Neural progenitor cell (in vitro differentiated cells): Measurements from ENCODE around the gene ATP5F1E. TPM values are rescaled to one million over a fixed set of nuclear protein-coding genes. Genes with fewer than 3 reads are reported as not detected.

Source experiments
- DNase-seq: peaks from one replicate; pipeline ENCODE4 v3.0.0-alpha.2; 2016; ENCODE audit warnings: low spot score
- H2AFZ ChIP-seq: fragments of 200-600 bp; sonication (generic); replicated peaks from 2 replicates; pipeline ENCODE4 v1.6.1; 2016; ENCODE audit warnings: antibody characterized with exemption
- H3F3A ChIP-seq: fragments of 200-600 bp; sonication (generic); 2 replicates; pipeline ENCODE4 v1.6.1; 2016; ENCODE audit warnings: antibody characterized with exemption, low read depth
- H3K27ac ChIP-seq: fragments of 200-600 bp; sonication (generic); 2 replicates; pipeline ENCODE4 v1.5.1; 2016; ENCODE audit warnings: mild to moderate bottlenecking
- H3K27me3 ChIP-seq: fragments of 200-600 bp; sonication (generic); 2 replicates; pipeline ENCODE4 v1.6.1; 2016; ENCODE audit warnings: mild to moderate bottlenecking, moderate library complexity
- H3K36me3 ChIP-seq: fragments of 200-600 bp; sonication (generic); 2 replicates; pipeline ENCODE4 v1.5.1; 2016
- H3K4me1 ChIP-seq: fragments of 200-600 bp; sonication (generic); 2 replicates; pipeline ENCODE4 v1.6.1; 2016; ENCODE audit warnings: mixed run types
- H3K4me2 ChIP-seq: fragments of 200-600 bp; sonication (generic); 2 replicates; pipeline ENCODE4 v1.6.1; 2016
- H3K4me3 ChIP-seq: fragments of 200-600 bp; sonication (generic); 2 replicates; pipeline ENCODE4 v1.5.1; 2016
- H3K79me2 ChIP-seq: fragments of 200-600 bp; sonication (generic); 2 replicates; pipeline ENCODE4 v1.6.1; 2016; ENCODE audit warnings: low read depth
- H3K9ac ChIP-seq: fragments of 200-600 bp; sonication (generic); 2 replicates; pipeline ENCODE4 v1.6.1; 2016
- H3K9me3 ChIP-seq: fragments of 200-600 bp; sonication (generic); 2 replicates; pipeline ENCODE4 v1.5.1; 2016; ENCODE audit warnings: low read depth
- H4K20me1 ChIP-seq: fragments of 200-600 bp; sonication (generic); 2 replicates; pipeline ENCODE4 v1.6.1; 2016; ENCODE audit warnings: low read depth
- H3K27ac Mint-ChIP-seq: 3 replicates; pipeline ENCODE4 v1.8.0; 2021; ENCODE audit warnings: mixed read lengths
- H3K27me3 Mint-ChIP-seq: 2 replicates; pipeline ENCODE4 v1.8.0; 2022; ENCODE audit warnings: low read depth, mild to moderate bottlenecking, inconsistent platforms, moderate library complexity, mixed read lengths; ENCODE audit not compliant: insufficient read depth
- H3K36me3 Mint-ChIP-seq: 3 replicates; pipeline ENCODE4 v1.8.0; 2021; ENCODE audit warnings: mixed read lengths
- H3K4me1 Mint-ChIP-seq: 3 replicates; pipeline ENCODE4 v1.8.0; 2021; ENCODE audit warnings: mixed read lengths
- H3K4me3 Mint-ChIP-seq: 3 replicates; pipeline ENCODE4 v1.8.0; 2021; ENCODE audit warnings: mild to moderate bottlenecking, moderate library complexity, mixed read lengths
- H3K9me3 Mint-ChIP-seq: 3 replicates; pipeline ENCODE4 v1.8.0; 2020; ENCODE audit warnings: mixed read lengths
- EZH2 ChIP-seq: fragments of 200-600 bp; sonication (generic); IDR thresholded peaks from 2 replicates; pipeline ENCODE4 v1.6.1; 2017; ENCODE audit warnings: antibody characterized with exemption, mild to moderate bottlenecking, moderate library complexity
- EZH2phosphoT487 ChIP-seq: fragments of 200-600 bp; sonication (generic); IDR thresholded peaks from 2 replicates; pipeline ENCODE4 v1.6.1; 2017; ENCODE audit warnings: antibody characterized with exemption
- total RNA-seq: library from RNA; depleted of rRNA; stranded (reverse); fragments of >200 nt; gene quantifications from 2 replicates; pipeline ENCODE4 v1.2.3, GENCODE V29; 2015; ENCODE audit warnings: low replicate concordance
- TF ChIP-seq, protein P1 (sequence below): fragments of 200-600 bp; sonication (generic); IDR thresholded peaks from 2 replicates; pipeline ENCODE4 v1.5.1; 2017; ENCODE audit warnings: antibody characterized with exemption, mild to moderate bottlenecking

Gene ATP5F1E
- total RNA-seq, 1 donor from 2014 or later: 29.7 TPM

DNA sequence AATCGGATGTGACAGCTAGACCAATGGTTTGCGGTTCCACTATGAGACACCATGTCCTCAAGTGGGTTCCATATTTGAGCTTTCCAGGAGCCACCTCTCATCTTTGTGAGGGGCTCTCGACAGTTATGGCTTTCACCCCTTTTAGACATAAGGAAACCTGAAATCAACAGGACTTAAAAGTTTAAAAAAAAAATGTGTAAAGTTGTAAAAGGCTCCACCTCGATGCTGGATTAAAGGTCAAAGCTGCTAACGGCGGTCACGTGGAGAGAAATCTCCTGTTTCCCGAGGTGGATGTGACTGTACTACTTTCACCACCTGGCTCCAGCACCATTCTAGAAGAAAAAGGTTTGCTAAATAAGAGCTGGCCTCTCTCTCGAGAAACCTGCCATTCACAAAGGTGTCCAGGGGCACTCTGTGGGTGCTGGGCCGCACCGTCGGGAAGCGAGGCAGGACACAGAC is 542 bp downstream of the ATP5F1E start:
- Histone ChIP-seq H3K27ac (no peak overlapping the region), H3K9ac (peak overlapping the region; percentile 77), H3K4me1 (peaks cover 33% of the 10 kb centered on the region), H3K79me2 (peaks cover 55% of the 10 kb centered on the region), H3F3A (peaks cover 19% of the 10 kb centered on the region), H4K20me1 (peaks cover 44% of the 10 kb centered on the region), H3K4me3 (peak overlapping the region; percentile 68), H3K9me3 (no peaks in the 10 kb centered on the region), H3K36me3 (peaks cover 14% of the 10 kb centered on the region), H3K27me3 (no peaks in the 10 kb centered on the region), H2AFZ (peak overlapping the region; percentile 71), H3K4me2 (peak overlapping the region; percentile 92)
- Mint-ChIP-seq H3K36me3 (peaks cover 16% of the 10 kb centered on the region), H3K9me3 (no peaks in the 10 kb centered on the region), H3K27me3 (no peaks in the 10 kb centered on the region), H3K27ac (no peak overlapping the region), H3K4me1 (peaks cover 50% of the 10 kb centered on the region), H3K4me3 (peak overlapping the region; percentile 93)
- TF ChIP-seq, protein P1, sequence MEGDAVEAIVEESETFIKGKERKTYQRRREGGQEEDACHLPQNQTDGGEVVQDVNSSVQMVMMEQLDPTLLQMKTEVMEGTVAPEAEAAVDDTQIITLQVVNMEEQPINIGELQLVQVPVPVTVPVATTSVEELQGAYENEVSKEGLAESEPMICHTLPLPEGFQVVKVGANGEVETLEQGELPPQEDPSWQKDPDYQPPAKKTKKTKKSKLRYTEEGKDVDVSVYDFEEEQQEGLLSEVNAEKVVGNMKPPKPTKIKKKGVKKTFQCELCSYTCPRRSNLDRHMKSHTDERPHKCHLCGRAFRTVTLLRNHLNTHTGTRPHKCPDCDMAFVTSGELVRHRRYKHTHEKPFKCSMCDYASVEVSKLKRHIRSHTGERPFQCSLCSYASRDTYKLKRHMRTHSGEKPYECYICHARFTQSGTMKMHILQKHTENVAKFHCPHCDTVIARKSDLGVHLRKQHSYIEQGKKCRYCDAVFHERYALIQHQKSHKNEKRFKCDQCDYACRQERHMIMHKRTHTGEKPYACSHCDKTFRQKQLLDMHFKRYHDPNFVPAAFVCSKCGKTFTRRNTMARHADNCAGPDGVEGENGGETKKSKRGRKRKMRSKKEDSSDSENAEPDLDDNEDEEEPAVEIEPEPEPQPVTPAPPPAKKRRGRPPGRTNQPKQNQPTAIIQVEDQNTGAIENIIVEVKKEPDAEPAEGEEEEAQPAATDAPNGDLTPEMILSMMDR: no peak
- TF ChIP-seq EZH2phosphoT487 (no peak), EZH2 (no peak)
- DNase-seq: no peak

DNA sequence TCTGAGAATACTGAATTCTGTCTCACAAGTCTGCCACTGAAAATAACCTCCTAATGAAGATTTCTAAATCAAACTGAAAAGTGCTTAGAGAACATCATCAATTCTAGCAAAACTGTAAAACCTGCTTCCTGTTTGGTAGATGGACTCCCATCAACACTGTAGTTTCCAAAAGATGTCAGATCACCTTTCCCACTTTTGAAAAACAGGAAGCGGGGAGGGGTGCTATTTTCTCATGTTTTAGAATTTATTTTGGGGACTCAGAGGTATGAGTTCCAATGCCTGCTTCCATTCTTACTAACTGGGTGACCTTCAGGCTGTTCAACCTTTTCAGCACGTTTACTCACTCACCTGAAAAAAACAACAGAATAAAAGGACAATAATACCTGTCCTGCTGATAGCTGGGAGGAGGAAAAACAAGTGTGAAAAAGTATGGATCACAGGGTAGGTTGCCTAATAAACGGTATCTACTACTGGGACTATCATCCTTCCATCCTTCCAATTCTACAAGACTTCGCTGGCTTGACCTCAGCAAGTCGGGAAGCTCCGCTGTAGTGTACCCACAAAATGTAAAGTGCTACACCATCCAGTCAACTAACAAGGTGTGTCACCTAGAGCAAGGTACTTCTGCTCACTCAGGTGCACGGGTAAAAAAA is 1.1 kb downstream of the ATP5F1E start:
- peaks cover 48% of the 10 kb centered on the region for H4K20me1 ChIP-seq
- no peak for DNase-seq
- H3F3A ChIP-seq: peaks cover 19% of the 10 kb centered on the region
- H3K9ac ChIP-seq: no peak overlapping the region
- H3K27me3 ChIP-seq: no peaks in the 10 kb centered on the region
- H3K4me1 ChIP-seq: peaks cover 33% of the 10 kb centered on the region
- H3K36me3 ChIP-seq: peaks cover 14% of the 10 kb centered on the region
- no peak for TF ChIP-seq EZH2phosphoT487
- TF ChIP-seq, protein P1: no peak
- TF ChIP-seq EZH2: no peak
- H2AFZ ChIP-seq: no peak overlapping the region
- H3K27ac ChIP-seq: no peak overlapping the region
- H3K4me3 ChIP-seq: peak overlapping the region; percentile 68
- Mint-ChIP-seq H3K27ac (no peak overlapping the region), H3K36me3 (peaks cover 16% of the 10 kb centered on the region), H3K27me3 (no peaks in the 10 kb centered on the region), H3K9me3 (no peaks in the 10 kb centered on the region), H3K4me3 (peak overlapping the region; percentile 93), H3K4me1 (peaks cover 53% of the 10 kb centered on the region)
- H3K4me2 ChIP-seq: peak overlapping the region; percentile 92
- H3K9me3 ChIP-seq: no peaks in the 10 kb centered on the region
- peaks cover 60% of the 10 kb centered on the region for H3K79me2 ChIP-seq

DNA sequence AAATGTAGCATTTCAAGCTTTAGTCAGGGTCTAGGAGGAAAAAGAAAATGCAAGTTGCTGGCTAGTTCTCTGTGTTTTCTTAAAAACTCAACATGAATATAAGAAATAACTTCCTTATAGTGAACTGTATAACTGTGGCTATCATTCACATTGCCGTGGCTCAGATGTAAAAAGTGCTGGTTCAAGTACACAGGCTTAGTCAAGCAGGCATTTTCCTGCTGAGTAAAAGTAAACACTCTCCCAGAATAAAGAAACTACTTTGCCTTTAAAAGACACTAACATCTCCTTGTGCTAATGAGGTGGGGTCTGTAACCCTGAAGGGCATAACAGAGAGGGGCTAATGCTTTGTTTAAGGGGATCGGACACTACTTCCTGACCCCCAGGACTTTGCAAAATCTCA is 3.3 kb downstream of the ATP5F1E start:
- Mint-ChIP-seq H3K4me3 (peak overlapping the region; percentile 64), H3K9me3 (no peaks in the 10 kb centered on the region), H3K27me3 (peaks cover 2% of the 10 kb centered on the region), H3K36me3 (peaks cover 25% of the 10 kb centered on the region), H3K4me1 (peaks cover 59% of the 10 kb centered on the region), H3K27ac (peak overlapping the region; percentile 72)
- Histone ChIP-seq H3K9ac (peak overlapping the region; percentile 16), H3K79me2 (peaks cover 62% of the 10 kb centered on the region), H3K4me2 (peak overlapping the region; percentile 9), H3K36me3 (peaks cover 14% of the 10 kb centered on the region), H4K20me1 (peaks cover 54% of the 10 kb centered on the region), H2AFZ (no peak overlapping the region), H3K9me3 (no peaks in the 10 kb centered on the region), H3K4me1 (peaks cover 33% of the 10 kb centered on the region), H3K27ac (no peak overlapping the region), H3K4me3 (no peak overlapping the region), H3K27me3 (no peaks in the 10 kb centered on the region), H3F3A (peaks cover 14% of the 10 kb centered on the region)
- no peak for TF ChIP-seq EZH2phosphoT487
- TF ChIP-seq, protein P1: no peak
- no peak for TF ChIP-seq EZH2
- no peak for DNase-seq
